Cardiac muscle cell (in vitro differentiated cells and primary cell): Measurements from ENCODE around the gene SNAP47. TPM values are rescaled to one million over a fixed set of nuclear protein-coding genes. Genes with fewer than 3 reads are reported as not detected.

Experiments used
- DNase-seq, 2 donors: peaks; one replicate each; pipeline versions ENCODE4 v3.0.0 to v3.0.0-alpha.2; 2010 to 2017; ENCODE audit warnings: low read depth in 1 of 2, low spot score in 1 of 2
- H3K27ac ChIP-seq: fragments of 200-600 bp; sonication (generic); 2 replicates; pipeline ENCODE4 v1.5.1; 2016
- H3K27me3 ChIP-seq: fragments of 200-600 bp; sonication (generic); 2 replicates; pipeline ENCODE4 v1.6.0; 2016; ENCODE audit warnings: control low read depth
- H3K36me3 ChIP-seq: fragments of 200-600 bp; sonication (generic); 2 replicates; pipeline ENCODE4 v1.5.1; 2016; ENCODE audit warnings: control low read depth
- H3K4me1 ChIP-seq: fragments of 200-600 bp; sonication (generic); 2 replicates; pipeline ENCODE4 v1.8.1; 2017; ENCODE audit warnings: low read depth, mild to moderate bottlenecking, mixed run types
- H3K4me3 ChIP-seq: fragments of 200-600 bp; sonication (generic); 2 replicates; pipeline ENCODE4 v1.5.1; 2016; ENCODE audit warnings: mild to moderate bottlenecking
- H3K9me3 ChIP-seq: fragments of 200-600 bp; sonication (generic); 2 replicates; pipeline ENCODE4 v1.5.1; 2017; ENCODE audit warnings: low read depth, mild to moderate bottlenecking, control low read depth
- CTCF ChIP-seq: IDR thresholded peaks from 2 replicates; pipeline ENCODE4 v1.5.1; 2012; ENCODE audit warnings: low read depth, mild to moderate bottlenecking, low read length
- polyA plus RNA-seq: library from polyadenylated mRNA; unstranded; fragments of >200 nt; fragmentation: Nextera tagmentation; extraction: Ambion mirVana; gene quantifications from 2 replicates; pipeline ENCODE4 v1.2.1, GENCODE V29; 2016
- total RNA-seq: library from RNA; depleted of rRNA; stranded (reverse); fragments of >200 nt; gene quantifications from 2 replicates; pipeline ENCODE4 v1.2.3, GENCODE V29; 2016

Gene SNAP47
- total and polyA plus RNA-seq, 2 experiments from 2014 or later, result 43.7 to 57.4 TPM

GRCh38 chr1:227749916-227750710, 14.9 kb downstream of the SNAP47 start:
- Histone ChIP-seq H3K4me3 (no peak overlapping the region), H3K27ac (no peak overlapping the region), H3K9me3 (no peaks in the 10 kb centered on the region), H3K27me3 (no peaks in the 10 kb centered on the region), H3K4me1 (no peaks in the 10 kb centered on the region), H3K36me3 (no peaks in the 10 kb centered on the region)
- no peak for DNase-seq
- TF ChIP-seq CTCF, result no peak

- no peak for TF ChIP-seq CTCF
- DNase-seq, result no peak
- no peak overlapping the region for H3K4me3 ChIP-seq
- H3K27ac ChIP-seq, result no peak overlapping the region
- peaks cover 8% of the 10 kb centered on the region for H3K4me1 ChIP-seq
- no peaks in the 10 kb centered on the region for H3K9me3 ChIP-seq
- H3K27me3 ChIP-seq, result no peaks in the 10 kb centered on the region
- H3K36me3 ChIP-seq, result peaks cover 3% of the 10 kb centered on the region
Observed at GRCh38 chr1:227753999-227754711, 18.9 kb downstream of the SNAP47 start.

GRCh38 chr1:227754958-227755357, 19.7 kb downstream of the SNAP47 start:
- no peaks in the 10 kb centered on the region for H3K27me3 ChIP-seq
- peaks cover 8% of the 10 kb centered on the region for H3K4me1 ChIP-seq
- H3K4me3 ChIP-seq, result no peak overlapping the region
- DNase-seq, result no peak
- no peaks in the 10 kb centered on the region for H3K9me3 ChIP-seq
- H3K36me3 ChIP-seq, result peaks cover 11% of the 10 kb centered on the region
- no peak for TF ChIP-seq CTCF
- no peak overlapping the region for H3K27ac ChIP-seq

GRCh38 chr1:227756172-227756959, 21.1 kb downstream of the SNAP47 start:
- H3K27ac ChIP-seq, result no peak overlapping the region
- peaks cover 8% of the 10 kb centered on the region for H3K4me1 ChIP-seq
- TF ChIP-seq CTCF, result no peak
- H3K36me3 ChIP-seq, result peaks cover 15% of the 10 kb centered on the region
- DNase-seq, result peak in 1 of 2 donors; percentile 38
- no peak overlapping the region for H3K4me3 ChIP-seq
- H3K9me3 ChIP-seq, result no peaks in the 10 kb centered on the region
- no peaks in the 10 kb centered on the region for H3K27me3 ChIP-seq

- peaks cover 15% of the 10 kb centered on the region for H3K36me3 ChIP-seq
Observed at GRCh38 chr1:227757781-227758180, 22.5 kb downstream of the SNAP47 start.

More at GRCh38 chr1:227757781-227758180, 22.5 kb downstream of the SNAP47 start:
- no peak for TF ChIP-seq CTCF
- Histone ChIP-seq H3K4me1 (peaks cover 11% of the 10 kb centered on the region), H3K27me3 (no peaks in the 10 kb centered on the region), H3K4me3 (no peak overlapping the region), H3K9me3 (no peaks in the 10 kb centered on the region), H3K27ac (peak overlapping the region; percentile 65)
- no peak for DNase-seq
